Activated T-helper 2 cell treated with anti-CD3 and anti-CD28 coated beads, Interferon-gamma antibody, Interleukin-2, Interleukin-4, amounts not matched to agents 10 μg/mL and 5 μg/mL and 100 μg/mL, durations not matched to agents 14 hours and 24 hours and 36 hours (primary cell): Measurements from ENCODE around the gene ICA1. TPM values are rescaled to one million over a fixed set of nuclear protein-coding genes. Genes with fewer than 3 reads are reported as not detected.
"Not testable (repeated sequence)": the region's sequence is repeated elsewhere in the genome, so short reads cannot be mapped to it uniquely, and the experiment has no call there.

Experiments
- DNase-seq: peaks from one replicate; pipeline ENCODE4 v3.0.0; 2021; ENCODE audit warnings: low spot score
- H3K27ac Mint-ChIP-seq: one replicate; pipeline ENCODE4 v1.8.0; 2021; ENCODE audit warnings: mixed read lengths
- H3K27me3 Mint-ChIP-seq: one replicate; pipeline ENCODE4 v1.8.0; 2021; ENCODE audit warnings: low read depth, mixed read lengths
- H3K36me3 Mint-ChIP-seq: one replicate; pipeline ENCODE4 v1.8.0; 2021; ENCODE audit warnings: low read depth, mixed read lengths
- H3K4me1 Mint-ChIP-seq: one replicate; pipeline ENCODE4 v1.8.0; 2021; ENCODE audit warnings: low read depth, mixed read lengths
- H3K4me3 Mint-ChIP-seq: one replicate; pipeline ENCODE4 v1.8.0; 2021; ENCODE audit warnings: low read depth, mild to moderate bottlenecking, moderate library complexity, mixed read lengths
- H3K9me3 Mint-ChIP-seq: one replicate; pipeline ENCODE4 v1.8.0; 2021; ENCODE audit warnings: mixed read lengths
- intact Hi-C: fragments of 100-400 bp; cut with micrococcal nuclease; formaldehyde crosslinking; loops from one replicate; pipeline ENCODE4 v1.15.1; 2023
- total RNA-seq: library from RNA; stranded (reverse); gene quantifications from 2 replicates; pipeline ENCODE4 v1.2.3, GENCODE V29; 2022

ICA1 gene
- total RNA-seq, 1 donor from 2014 or later: 4.8 TPM

GRCh38 chr7:8258166-8258565, 3.8 kb downstream of the ICA1 start:
- Mint-ChIP-seq H3K4me1 (peaks cover 8% of the 10 kb centered on the region), H3K36me3 (no peaks in the 10 kb centered on the region), H3K4me3 (no peak overlapping the region), H3K9me3 (no peaks in the 10 kb centered on the region), H3K27ac (no peak overlapping the region), H3K27me3 (peaks cover 43% of the 10 kb centered on the region)
- intact Hi-C loops: no loop called here
- no peak for DNase-seq

DNA sequence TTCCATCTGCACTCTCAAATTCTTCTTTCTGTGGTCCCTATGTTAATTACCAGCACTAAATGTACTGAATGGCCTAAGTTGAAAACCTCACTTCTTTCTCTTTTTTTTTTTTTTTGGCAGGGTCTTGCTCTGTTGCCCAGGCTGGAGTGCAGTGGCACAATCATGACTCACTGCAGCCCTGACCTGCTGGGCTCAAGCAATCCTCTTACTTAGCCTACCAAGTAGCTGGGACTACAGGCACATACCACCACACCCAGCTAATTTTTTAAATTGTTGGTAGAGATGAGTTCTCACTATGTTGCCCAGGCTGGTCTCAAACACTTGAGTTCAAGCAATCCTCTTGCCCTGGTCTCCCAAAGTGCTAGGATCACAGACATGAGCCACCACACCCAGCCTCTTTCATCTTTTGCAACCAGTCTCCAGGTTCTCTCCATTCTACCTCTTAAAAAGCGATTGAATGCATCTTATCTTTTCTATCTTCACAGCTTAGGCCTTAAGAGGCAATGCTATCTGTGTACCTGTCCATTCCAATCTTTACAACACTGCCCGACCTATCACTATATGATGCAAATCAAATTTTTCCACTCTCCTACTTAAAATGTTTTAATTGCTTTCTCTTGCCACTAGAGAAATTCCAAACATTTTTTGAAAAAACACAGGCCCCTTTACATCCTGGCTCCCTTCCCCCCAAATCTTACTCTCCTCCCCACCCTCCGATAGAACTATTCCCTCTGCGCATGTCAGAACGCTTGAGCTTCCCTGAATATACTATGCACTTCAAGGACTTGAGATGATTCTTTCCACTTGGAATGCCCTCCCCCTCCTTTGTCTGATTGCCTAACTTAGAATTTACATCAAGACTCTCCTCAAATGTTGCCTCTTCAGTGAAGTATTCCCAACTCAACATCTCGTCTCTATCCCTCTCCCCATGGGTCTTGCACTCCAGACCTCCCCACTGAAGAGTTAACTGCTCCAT, 6.0 kb downstream of the ICA1 start:
- Mint-ChIP-seq H3K27me3 (peaks cover 36% of the 10 kb centered on the region), H3K9me3 (no peaks in the 10 kb centered on the region), H3K36me3 (no peaks in the 10 kb centered on the region), H3K27ac (no peak overlapping the region), H3K4me1 (peaks cover 6% of the 10 kb centered on the region), H3K4me3 (no peak overlapping the region)
- intact Hi-C loops: no loop called here
- no peak for DNase-seq

- Mint-ChIP-seq H3K27ac (no peak overlapping the region), H3K9me3 (no peaks in the 10 kb centered on the region), H3K27me3 (peaks cover 28% of the 10 kb centered on the region), H3K4me1 (peaks cover 2% of the 10 kb centered on the region), H3K4me3 (no peak overlapping the region), H3K36me3 (no peaks in the 10 kb centered on the region)
- DNase-seq: no peak
- intact Hi-C loops: no loop called here
Measured at GRCh38 chr7:8254667-8255066, 7.3 kb downstream of the ICA1 start.

- Mint-ChIP-seq H3K9me3 (no peaks in the 10 kb centered on the region), H3K4me1 (peaks cover 4% of the 10 kb centered on the region), H3K27ac (no peak overlapping the region), H3K36me3 (no peaks in the 10 kb centered on the region), H3K4me3 (no peak overlapping the region), H3K27me3 (peaks cover 25% of the 10 kb centered on the region)
- intact Hi-C loops: no loop called here
- DNase-seq: no peak
Measured at GRCh38 chr7:8254215-8254614, 7.8 kb downstream of the ICA1 start.

DNA sequence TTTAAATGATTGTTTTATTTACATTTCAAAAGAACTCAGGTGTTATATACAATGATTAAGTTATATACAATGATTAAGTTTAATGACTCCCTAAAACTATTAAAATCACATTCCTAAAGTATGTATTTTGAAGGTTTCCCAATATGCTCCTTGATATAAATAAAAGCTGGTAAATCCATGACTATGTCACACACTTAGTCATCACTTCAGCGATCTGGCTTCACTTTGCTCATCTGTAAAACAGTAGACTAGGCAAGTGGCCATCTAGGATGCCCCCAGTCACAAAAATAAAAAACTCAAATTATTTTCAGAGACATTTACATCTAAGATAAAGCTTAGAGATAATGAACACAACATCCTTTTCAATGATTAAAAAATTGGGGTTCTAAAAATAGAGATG, 10.8 kb downstream of the ICA1 start:
- H3K4me3 Mint-ChIP-seq: no peak overlapping the region
- H3K27me3 Mint-ChIP-seq: peaks cover 22% of the 10 kb centered on the region
- no peaks in the 10 kb centered on the region for H3K9me3 Mint-ChIP-seq
- intact Hi-C loops: no loop called here
- H3K27ac Mint-ChIP-seq: no peak overlapping the region
- DNase-seq: no peak
- H3K4me1 Mint-ChIP-seq: peaks cover 4% of the 10 kb centered on the region
- no peaks in the 10 kb centered on the region for H3K36me3 Mint-ChIP-seq

DNA sequence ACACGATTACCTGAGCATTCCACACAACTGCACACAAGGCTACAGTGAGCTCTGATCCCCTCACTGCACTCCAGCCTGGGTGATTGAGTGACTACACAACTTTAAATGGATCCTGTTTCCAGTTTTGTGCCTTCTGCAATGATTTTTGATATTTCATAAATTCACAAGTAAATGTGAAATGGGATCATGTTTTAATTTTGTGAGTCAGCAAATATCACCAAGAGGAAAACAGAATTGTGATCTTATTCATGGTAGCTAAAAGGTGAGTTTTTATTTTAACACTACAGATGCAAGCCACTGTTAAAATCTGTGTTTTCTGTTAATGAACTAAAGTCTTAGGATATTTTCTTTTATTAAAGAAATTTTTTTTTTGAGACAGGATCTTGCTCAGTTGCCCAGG, 11.4 kb downstream of the ICA1 start:
- no peak for DNase-seq
- intact Hi-C loops: no loop called here
- H3K4me1 Mint-ChIP-seq: peaks cover 4% of the 10 kb centered on the region
- no peak overlapping the region for H3K27ac Mint-ChIP-seq
- H3K9me3 Mint-ChIP-seq: no peaks in the 10 kb centered on the region
- H3K4me3 Mint-ChIP-seq: no peak overlapping the region
- peaks cover 22% of the 10 kb centered on the region for H3K27me3 Mint-ChIP-seq
- H3K36me3 Mint-ChIP-seq: no peaks in the 10 kb centered on the region

- H3K27me3 Mint-ChIP-seq: peaks cover 18% of the 10 kb centered on the region
- H3K36me3 Mint-ChIP-seq: no peaks in the 10 kb centered on the region
- intact Hi-C loops: loop anchor here (1.0 kb wide), 1 partner anchor 11 kb away; no protein-coding TSS in a partner anchor
- no peak overlapping the region for H3K27ac Mint-ChIP-seq
- peaks cover 4% of the 10 kb centered on the region for H3K9me3 Mint-ChIP-seq
- no peak for DNase-seq
- H3K4me3 Mint-ChIP-seq: no peak overlapping the region
- H3K4me1 Mint-ChIP-seq: peaks cover 3% of the 10 kb centered on the region
Measured at GRCh38 chr7:8249121-8249520, 12.8 kb downstream of the ICA1 start.

GRCh38 chr7:8246020-8246419, 15.9 kb downstream of the ICA1 start:
- intact Hi-C loops: no loop called here

DNA sequence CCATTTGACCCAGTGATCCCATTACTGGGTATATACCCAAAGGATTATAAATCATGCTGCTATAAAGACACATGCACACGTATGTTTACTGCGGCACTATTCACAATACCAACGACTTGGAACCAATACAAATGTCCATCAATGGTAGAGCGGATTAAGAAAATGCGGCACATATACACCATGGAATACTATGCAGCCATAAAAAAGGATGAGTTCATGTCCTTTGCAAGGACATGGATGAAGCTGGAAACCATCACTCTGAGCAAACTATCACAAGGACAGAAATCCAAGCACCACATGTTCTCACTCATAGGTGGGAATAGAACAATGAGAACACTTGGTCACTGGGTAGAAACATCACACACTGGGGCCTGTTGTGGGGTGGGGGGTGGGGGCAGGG, 16.9 kb downstream of the ICA1 start:
- H3K27ac Mint-ChIP-seq, H3K36me3 Mint-ChIP-seq, H3K4me1 Mint-ChIP-seq, intact Hi-C loops, H3K4me3 Mint-ChIP-seq, DNase-seq: not testable (repeated sequence)
- Mint-ChIP-seq H3K27me3 (peaks cover 16% of the 10 kb centered on the region), H3K9me3 (peaks cover 27% of the 10 kb centered on the region)

More at GRCh38 chr7:8246020-8246419, 15.9 kb downstream of the ICA1 start:
- H3K36me3 Mint-ChIP-seq: no peaks in the 10 kb centered on the region
- no peak overlapping the region for H3K4me3 Mint-ChIP-seq
- H3K9me3 Mint-ChIP-seq: peaks cover 27% of the 10 kb centered on the region
- peaks cover 14% of the 10 kb centered on the region for H3K27me3 Mint-ChIP-seq
- H3K27ac Mint-ChIP-seq: no peak overlapping the region
- H3K4me1 Mint-ChIP-seq: peaks cover 3% of the 10 kb centered on the region
- no peak for DNase-seq

GRCh38 chr7:8243059-8243458, 18.9 kb downstream of the ICA1 start:
- H3K9me3 Mint-ChIP-seq: peaks cover 27% of the 10 kb centered on the region
- H3K36me3 Mint-ChIP-seq, H3K4me1 Mint-ChIP-seq, H3K4me3 Mint-ChIP-seq, intact Hi-C loops, DNase-seq, H3K27ac Mint-ChIP-seq: not testable (repeated sequence)
- peaks cover 19% of the 10 kb centered on the region for H3K27me3 Mint-ChIP-seq

DNA sequence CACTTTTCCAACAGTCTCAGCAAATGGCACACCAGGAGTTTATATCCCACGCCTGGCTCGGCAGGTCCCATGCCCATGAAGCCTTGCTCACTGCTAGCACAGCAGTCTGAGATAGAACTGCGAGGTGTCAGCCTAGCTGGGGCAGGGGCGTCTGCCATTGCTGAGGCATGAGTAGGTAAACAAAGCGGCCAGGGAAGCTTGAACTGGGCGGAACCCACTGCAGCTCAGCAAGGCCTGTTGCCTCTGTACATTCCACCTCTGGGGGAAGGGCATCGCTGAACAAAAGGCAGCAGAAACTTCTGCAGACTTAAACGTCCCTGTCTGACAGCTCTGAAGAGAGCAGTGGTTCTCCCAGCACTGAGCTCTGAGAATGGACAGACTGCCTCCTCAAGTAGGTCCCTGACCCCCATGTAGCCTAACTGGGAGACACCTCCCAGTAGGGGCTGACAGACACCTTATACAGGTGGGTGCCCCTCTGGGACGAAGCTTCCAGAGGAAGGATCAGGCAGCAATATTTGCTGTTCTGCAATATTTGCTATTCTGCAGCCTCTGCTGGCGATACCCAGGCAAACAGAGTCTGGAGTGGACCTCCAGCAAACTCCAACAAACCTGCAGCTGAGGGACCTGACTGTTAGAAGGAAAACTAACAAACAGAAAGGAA, 22.1 kb downstream of the ICA1 start:
- peaks cover 25% of the 10 kb centered on the region for H3K27me3 Mint-ChIP-seq
- DNase-seq, H3K36me3 Mint-ChIP-seq, H3K4me3 Mint-ChIP-seq, intact Hi-C loops, H3K27ac Mint-ChIP-seq, H3K4me1 Mint-ChIP-seq: not testable (repeated sequence)
- H3K9me3 Mint-ChIP-seq: peaks cover 27% of the 10 kb centered on the region

DNA sequence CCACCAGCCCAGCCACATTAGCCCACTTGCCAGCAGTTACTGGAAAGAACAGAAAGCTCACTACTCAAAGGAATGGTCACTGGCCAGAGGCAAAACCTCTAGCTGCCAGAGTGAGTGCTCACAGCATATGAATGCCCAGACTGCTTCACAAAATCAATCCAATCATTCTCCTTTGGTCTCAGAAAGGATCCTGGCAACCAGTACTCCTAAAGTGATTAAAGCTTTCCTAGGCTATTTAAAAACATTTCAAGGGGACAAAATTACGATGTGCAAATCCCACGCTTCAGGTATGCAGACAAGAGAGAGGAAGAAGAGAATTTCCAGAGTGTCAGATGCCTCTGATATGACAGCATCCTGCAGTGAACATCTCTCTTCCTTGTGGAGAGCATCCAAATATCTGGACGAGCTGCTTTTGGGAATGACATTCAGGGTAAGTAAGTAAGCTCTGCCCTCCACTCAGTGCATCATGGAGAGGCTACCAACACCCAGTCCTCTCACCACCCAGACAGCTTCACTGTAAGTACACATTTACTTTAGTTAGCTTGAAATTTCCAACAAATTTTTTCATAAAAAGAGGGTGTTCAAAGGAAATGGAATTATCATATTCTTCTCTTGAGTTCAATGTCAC, 25.1 kb downstream of the ICA1 start:
- H3K27ac Mint-ChIP-seq: no peak overlapping the region
- H3K9me3 Mint-ChIP-seq: peaks cover under 1% of the 10 kb centered on the region
- H3K4me3 Mint-ChIP-seq: no peak overlapping the region
- intact Hi-C loops: no loop called here
- peaks cover 20% of the 10 kb centered on the region for H3K27me3 Mint-ChIP-seq
- no peak for DNase-seq
- peaks cover 11% of the 10 kb centered on the region for H3K4me1 Mint-ChIP-seq
- no peaks in the 10 kb centered on the region for H3K36me3 Mint-ChIP-seq
